BJ (cell line): ENCODE data around the gene TMED6. TPM values are rescaled to one million over a fixed set of nuclear protein-coding genes. Genes with fewer than 3 reads are reported as not detected.

Experiments
- CTCF ChIA-PET: fragments of 350-600 bp; formaldehyde crosslinking; extraction: SDS; loops from one replicate; lab custom pipeline; 2021; ENCODE audit warnings: antibody characterized with exemption, inconsistent platforms; lab: Yijun Ruan, JAX
- POLR2A ChIA-PET: fragments of 300-600 bp; sonication (Branson Sonifier 250); formaldehyde crosslinking; extraction: SDS; loops from one replicate; lab custom pipeline; 2021; ENCODE audit warnings: antibody characterized with exemption; lab: Charles Lee
- DNase-seq: peaks from one replicate; pipeline ENCODE4 v3.0.0-alpha.2; 2011; ENCODE audit warnings: low read depth
- H3K27me3 ChIP-seq: 2 replicates; pipeline ENCODE4 v1.6.0; 2011; ENCODE audit warnings: low read length; ENCODE audit not compliant: control insufficient read depth, insufficient read depth
- H3K36me3 ChIP-seq: 2 replicates; pipeline ENCODE4 v1.5.1; 2011; ENCODE audit warnings: low read length; ENCODE audit not compliant: control insufficient read depth, insufficient read depth
- H3K4me3 ChIP-seq: 2 replicates; pipeline ENCODE4 v1.5.1; 2011; ENCODE audit warnings: low read depth, mild to moderate bottlenecking, control low read depth, low read length
- polyA plus RNA-seq: library from polyadenylated mRNA; depleted of rRNA; stranded (reverse); fragments of >200 nt; gene quantifications from 2 replicates; pipeline ENCODE4 v1.2.3, GENCODE V29; 2011
- TF ChIP-seq, protein P1 (sequence below): IDR thresholded peaks from 2 replicates; pipeline ENCODE4 v1.5.1; 2011; ENCODE audit warnings: low read depth, mild to moderate bottlenecking, control low read depth, inconsistent platforms, low read length, moderate library complexity; ENCODE audit not compliant: insufficient read depth

TMED6 gene
- polyA plus RNA-seq, 1 experiment: not detected

DNA sequence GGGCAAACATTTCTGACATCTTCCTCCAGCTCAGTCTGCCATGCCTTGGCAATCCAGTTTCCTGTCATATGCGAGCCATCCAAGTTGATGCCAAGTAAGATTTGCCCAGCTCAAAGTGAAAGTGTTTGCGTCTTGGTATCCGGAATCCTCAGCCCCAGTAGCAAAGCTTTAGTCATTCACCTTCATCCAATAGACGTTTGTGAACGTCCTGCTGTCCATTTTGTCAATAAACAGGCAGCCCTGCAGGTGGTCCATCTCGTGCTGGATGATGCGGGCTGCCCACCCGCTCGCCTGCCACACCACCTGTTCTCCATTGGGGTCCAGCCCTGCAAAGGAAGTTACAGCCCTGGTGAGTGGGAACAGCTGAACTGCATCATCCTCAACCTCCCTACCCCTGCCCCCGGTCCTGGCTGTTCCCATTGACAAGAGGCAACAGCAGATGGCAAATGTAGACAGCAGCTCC, 22.7 kb downstream of the TMED6 start:
- POLR2A ChIA-PET: no interaction called here
- TF ChIP-seq, protein P1, sequence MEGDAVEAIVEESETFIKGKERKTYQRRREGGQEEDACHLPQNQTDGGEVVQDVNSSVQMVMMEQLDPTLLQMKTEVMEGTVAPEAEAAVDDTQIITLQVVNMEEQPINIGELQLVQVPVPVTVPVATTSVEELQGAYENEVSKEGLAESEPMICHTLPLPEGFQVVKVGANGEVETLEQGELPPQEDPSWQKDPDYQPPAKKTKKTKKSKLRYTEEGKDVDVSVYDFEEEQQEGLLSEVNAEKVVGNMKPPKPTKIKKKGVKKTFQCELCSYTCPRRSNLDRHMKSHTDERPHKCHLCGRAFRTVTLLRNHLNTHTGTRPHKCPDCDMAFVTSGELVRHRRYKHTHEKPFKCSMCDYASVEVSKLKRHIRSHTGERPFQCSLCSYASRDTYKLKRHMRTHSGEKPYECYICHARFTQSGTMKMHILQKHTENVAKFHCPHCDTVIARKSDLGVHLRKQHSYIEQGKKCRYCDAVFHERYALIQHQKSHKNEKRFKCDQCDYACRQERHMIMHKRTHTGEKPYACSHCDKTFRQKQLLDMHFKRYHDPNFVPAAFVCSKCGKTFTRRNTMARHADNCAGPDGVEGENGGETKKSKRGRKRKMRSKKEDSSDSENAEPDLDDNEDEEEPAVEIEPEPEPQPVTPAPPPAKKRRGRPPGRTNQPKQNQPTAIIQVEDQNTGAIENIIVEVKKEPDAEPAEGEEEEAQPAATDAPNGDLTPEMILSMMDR: no peak

DNA sequence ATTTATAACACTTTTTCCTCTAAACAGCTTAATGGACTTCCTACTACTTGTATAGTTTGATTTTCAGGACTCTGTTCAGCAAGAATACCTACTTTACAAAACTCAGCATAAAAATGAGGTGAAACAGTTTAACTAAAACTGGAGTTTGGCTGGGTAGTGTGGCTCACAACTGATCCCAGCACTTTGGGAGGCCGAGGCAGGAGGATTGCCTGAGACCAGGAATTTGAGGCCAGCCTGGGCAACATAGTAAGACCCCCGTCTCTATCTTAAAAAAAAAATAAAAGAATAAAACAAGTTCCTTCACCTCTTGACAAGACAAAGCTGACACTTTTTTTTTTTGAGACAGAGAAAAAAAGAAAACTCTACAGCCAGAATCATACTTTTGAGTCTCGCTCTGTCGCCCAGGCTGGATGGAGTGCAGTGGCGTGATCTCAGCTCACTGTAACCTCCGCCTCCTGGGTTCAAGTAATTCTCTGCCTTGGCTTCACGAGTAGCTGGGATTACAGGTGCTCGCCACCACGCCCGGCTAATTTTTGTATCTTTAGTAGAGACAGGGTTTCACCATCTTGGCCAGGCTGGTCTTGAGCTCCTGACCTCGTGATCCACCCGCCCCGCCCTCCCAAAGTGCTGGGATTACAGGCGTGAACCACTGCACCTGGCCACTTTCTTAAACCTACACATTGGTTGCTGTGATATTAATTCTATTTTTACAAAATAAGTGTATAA, 23.8 kb downstream of the TMED6 start:
- CTCF ChIA-PET: interaction anchor here (1.3 kb wide), 1 partner anchor 178 kb away, joined by 3 read pairs; no protein-coding TSS in a partner anchor
- H3K4me3 ChIP-seq: no peak overlapping the region
- no peaks in the 10 kb centered on the region for H3K27me3 ChIP-seq
- peaks cover 19% of the 10 kb centered on the region for H3K36me3 ChIP-seq
- TF ChIP-seq, protein P1: no peak
- POLR2A ChIA-PET: no interaction called here
- DNase-seq: no peak

More for the DNA sequence above, 22.7 kb downstream of the TMED6 start:
- DNase-seq: no peak
- Histone ChIP-seq H3K27me3 (no peaks in the 10 kb centered on the region), H3K36me3 (peaks cover 15% of the 10 kb centered on the region), H3K4me3 (peak overlapping the region; percentile 83; the same call in 1 of the 2 replicates)
- CTCF ChIA-PET: interaction anchor here (1.1 to 1.4 kb wide), 3 partner anchors 10 to 179 kb away, joined by 3 to 5 read pairs (median 3); partner anchors contain the start of genes COG8 and NIP7

DNA sequence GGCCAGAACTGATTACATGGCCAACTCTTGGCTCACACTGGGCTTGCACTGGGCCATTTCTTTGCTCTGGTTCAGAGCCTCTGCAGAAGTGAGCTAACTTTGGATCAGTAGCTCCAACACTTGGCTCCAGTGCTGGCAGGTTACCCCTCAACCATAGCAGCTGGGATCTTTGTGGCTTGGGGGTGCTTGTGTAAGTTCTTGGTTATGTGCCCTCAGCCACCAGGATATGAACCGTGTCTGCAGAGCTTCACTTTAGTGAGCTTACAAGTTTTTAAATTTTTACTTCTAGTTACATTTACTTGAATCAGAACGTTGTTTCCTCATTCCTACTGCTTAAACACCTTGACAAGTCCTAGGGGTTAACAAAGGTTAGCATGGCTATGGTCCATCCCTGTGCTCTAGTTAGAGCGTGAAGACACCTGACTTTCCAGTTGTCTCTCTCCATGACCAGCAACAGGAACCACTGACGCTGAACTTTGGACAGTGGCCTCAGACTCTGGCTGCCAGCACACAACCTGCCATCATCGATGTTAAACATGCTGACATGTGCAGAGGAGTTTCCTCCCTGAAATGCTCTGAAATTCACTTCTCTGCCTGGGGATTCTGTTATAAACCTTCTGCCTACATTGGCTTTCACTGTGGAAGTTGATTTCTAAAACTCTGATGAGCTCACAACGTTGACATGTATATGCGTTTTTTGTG, 25.3 kb downstream of the TMED6 start:
- CTCF ChIA-PET: interaction anchor here (1.1 kb wide), 1 partner anchor 13 kb away, joined by 5 read pairs; the partner anchor contains the start of genes COG8 and NIP7
- POLR2A ChIA-PET: no interaction called here
- TF ChIP-seq, protein P1: no peak
- DNase-seq: no peak
- Histone ChIP-seq H3K27me3 (no peaks in the 10 kb centered on the region), H3K4me3 (no peak overlapping the region), H3K36me3 (peaks cover 24% of the 10 kb centered on the region)

DNA sequence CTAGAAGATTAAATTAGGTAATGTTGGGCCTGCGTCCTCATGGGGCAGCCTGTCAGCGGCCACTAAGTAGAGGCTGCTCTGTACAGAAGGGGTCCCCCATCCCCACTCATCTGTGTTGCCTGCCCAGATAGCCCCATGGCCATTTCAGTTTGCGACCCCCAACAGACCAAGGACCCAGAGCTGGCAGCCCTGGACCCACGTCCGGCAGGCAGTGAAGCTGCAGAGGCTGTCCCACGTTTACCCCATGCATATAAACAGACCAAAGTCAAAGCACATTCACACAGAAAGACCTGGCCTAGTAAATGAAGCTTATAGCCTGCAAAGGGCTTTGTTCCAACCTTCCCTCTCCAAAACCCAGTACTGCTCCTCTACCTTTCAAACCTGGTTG, 25.8 kb downstream of the TMED6 start:
- ChIA-PET CTCF (interaction anchor here (1.1 kb wide), 1 partner anchor 13 kb away, joined by 5 read pairs; the partner anchor contains the start of genes COG8 and NIP7), POLR2A (no interaction called here)
- no peaks in the 10 kb centered on the region for H3K27me3 ChIP-seq
- TF ChIP-seq, protein P1: no peak
- H3K4me3 ChIP-seq: no peak overlapping the region
- peaks cover 28% of the 10 kb centered on the region for H3K36me3 ChIP-seq
- no peak for DNase-seq
